ENCODE results near the gene CFAP126. TPM values are rescaled to one million over a fixed set of nuclear protein-coding genes. Genes with fewer than 3 reads are reported as not detected.

CFAP126 gene
- total and polyA plus RNA-seq, 2 of the 8 experiments (the other 6 are each of a cell fraction or from before 2014, with no cell fraction given) = not detected

DNA sequence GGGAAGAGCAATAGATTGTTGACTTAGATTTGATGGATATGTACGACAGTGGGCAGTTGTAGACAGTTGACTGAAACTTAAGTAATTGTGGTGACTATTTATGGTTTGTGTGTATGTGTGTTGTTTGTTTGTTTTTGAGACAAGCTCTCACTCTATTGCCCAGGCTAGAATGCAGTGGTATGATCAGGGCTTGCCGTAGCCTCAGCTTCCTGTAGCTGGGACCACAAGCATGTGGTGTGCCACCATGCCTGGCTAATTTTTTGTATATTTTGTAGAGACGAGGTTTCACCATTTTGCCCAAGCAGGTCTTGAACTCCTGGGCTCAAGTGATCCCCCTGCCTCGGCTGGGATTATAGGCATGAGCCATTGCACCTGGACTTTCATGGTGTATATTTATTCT is 43.7 kb downstream of the CFAP126 start:
- no peak overlapping the region for H4K91ac ChIP-seq (replicated peaks; ENCODE audit: insufficient read length, low read length)

More for the DNA sequence above, 43.7 kb downstream of the CFAP126 start:
- FAIRE-seq = no peak
- H2BK5ac ChIP-seq (ENCODE audit: low read depth, low read length) = no peak overlapping the region
- no peak for DNase-seq (ENCODE audit: low read depth in 1 of 2, low spot score in 2 of 2)
- H3K4me3 ChIP-seq (ENCODE audit: extremely low read depth in 1 of 4, insufficient read depth in 2 of 4, low read depth in 3 of 4, low read length in 4 of 4) = no peak overlapping the region
- no peak overlapping the region for H3K9ac ChIP-seq (replicated peaks in 1 of 4; ENCODE audit: extremely low read depth in 1 of 4, low read depth in 3 of 4, low read length in 3 of 4)
- H3K27ac ChIP-seq (ENCODE audit: low read depth, low read length) = no peak overlapping the region
- peaks cover 0 to 19% of the 10 kb centered on the region in 2 experiments; a peak in 2 of 4 replicates for H3K79me2 ChIP-seq (ENCODE audit: control insufficient read depth in 1 of 2, insufficient read depth in 2 of 2, low read length in 2 of 2)
- ChIA-PET POLR2A (ENCODE audit: partially characterized antibody) (interaction anchor here (0.7 to 1.7 kb wide), 2 partner anchors 9 to 24 kb away, joined by 3 to 4 read pairs; no protein-coding TSS in a partner anchor), CTCF (ENCODE audit: partially characterized antibody) (interaction anchor here (1.1 kb wide), 1 partner anchor 58 kb away, joined by 5 read pairs; no protein-coding TSS in a partner anchor)
- H3K27me3 ChIP-seq (replicated peaks in 1 of 4; ENCODE audit: control insufficient read depth in 3 of 4, extremely low read depth in 1 of 4, insufficient read depth in 3 of 4, low read length in 3 of 4) = no peaks in the 10 kb centered on the region
- no peak overlapping the region for H3K4me2 ChIP-seq (ENCODE audit: insufficient read depth in 1 of 2, low read depth in 2 of 2, low read length in 2 of 2)
- H3K4me1 ChIP-seq (replicated peaks in 1 of 4; ENCODE audit: control insufficient read depth in 3 of 4, insufficient read depth in 4 of 4, low read length in 3 of 4) = no peaks in the 10 kb centered on the region
- peaks cover 4% of the 10 kb centered on the region; the same call in 1 of the 2 replicates for H3K79me1 ChIP-seq (ENCODE audit: low read depth, low read length)
- H3K23ac ChIP-seq (ENCODE audit: insufficient read length) = no peak overlapping the region
- H4K8ac ChIP-seq (ENCODE audit: extremely low read depth, insufficient read depth, low read length) = no peak overlapping the region
- no peak overlapping the region for H2BK20ac ChIP-seq (ENCODE audit: low read length)
- H2AK5ac ChIP-seq (ENCODE audit: low read depth, low read length) = no peak overlapping the region
- no peaks in the 10 kb centered on the region for H3K9me3 ChIP-seq (ENCODE audit: insufficient read depth in 2 of 2, low read depth in 1 of 2, low read length in 1 of 2)
- no peaks in the 10 kb centered on the region for H3K23me2 ChIP-seq (ENCODE audit: low read depth, low read length)
- peaks cover 0 to 4% of the 10 kb centered on the region in 2 experiments for H4K20me1 ChIP-seq (replicated peaks in 1 of 2; ENCODE audit: control insufficient read depth in 1 of 2, insufficient read depth in 2 of 2, low read length in 2 of 2)
- peaks cover 6 to 34% (median 14%) of the 10 kb centered on the region in 4 experiments; a peak in 6 of 8 replicates for H3K36me3 ChIP-seq (ENCODE audit: control insufficient read depth in 2 of 4, insufficient read depth in 4 of 4, low read length in 3 of 4)
- no peak for TF ChIP-seq RAD21 (IDR thresholded peaks at IDR 0.05 in 1 of 2, conservative IDR thresholded peaks at IDR 0.05 in 1 of 2; ENCODE audit: low read depth in 2 of 2, low read length in 2 of 2)
- no peak for TF ChIP-seq CHD2 (IDR thresholded peaks at IDR 0.05; ENCODE audit: low read length)
- no peak overlapping the region for H2AFZ ChIP-seq (ENCODE audit: low read length)
- H3K14ac ChIP-seq (ENCODE audit: insufficient read length) = no peak overlapping the region
- H4K5ac ChIP-seq (ENCODE audit: insufficient read length, low read depth, low read length) = no peak overlapping the region
- no peak overlapping the region for H3K18ac ChIP-seq (ENCODE audit: extremely low read depth, low read length)
- no peak overlapping the region for H2BK15ac ChIP-seq (ENCODE audit: low read length)
- 92% methylated on average over 4 of the region's 4 CpGs; no CpG with 5 or more reads in 1 of the 2 experiments for WGBS, 2 experiments (ENCODE audit: extremely low coverage in 1 of 2, insufficient coverage in 1 of 2, insufficient read length in 1 of 2, insufficient replicate concordance in 2 of 2, low coverage in 1 of 2, low lambda C conversion rate in 2 of 2, missing lambda C conversion rate in 1 of 2)
- H2BK120ac ChIP-seq (replicated peaks; ENCODE audit: low read depth, low read length) = no peak overlapping the region
- H3K4ac ChIP-seq (replicated peaks; ENCODE audit: insufficient read length, low read depth, low read length) = no peak overlapping the region
- no peak overlapping the region for H3K56ac ChIP-seq (replicated peaks; ENCODE audit: insufficient read length, low read depth, low read length)
- no peak overlapping the region for H2BK12ac ChIP-seq (ENCODE audit: low read depth, low read length)

Data from H1 (cell line).